Endodermal cell (in vitro differentiated cells): ENCODE results near the gene IL23A. TPM values are rescaled to one million over a fixed set of nuclear protein-coding genes. Genes with fewer than 3 reads are reported as not detected.

Experiments used
- DNase-seq: peaks from one replicate; pipeline ENCODE4 v3.0.0-alpha.2; 2017
- H3K27ac ChIP-seq: 2 replicates; pipeline ENCODE4 v1.5.1; 2013; ENCODE audit warnings: mild to moderate bottlenecking, low read depth, low read length, moderate library complexity
- H3K27me3 ChIP-seq: 2 replicates; pipeline ENCODE4 v1.6.1; 2013; ENCODE audit warnings: mild to moderate bottlenecking, low read length, moderate library complexity; ENCODE audit not compliant: insufficient read depth, control insufficient read depth, poor library complexity, severe bottlenecking
- H3K36me3 ChIP-seq: 2 replicates; pipeline ENCODE4 v1.7.0; 2013; ENCODE audit warnings: mild to moderate bottlenecking, low read length, moderate library complexity; ENCODE audit not compliant: control insufficient read depth, insufficient read depth
- H3K4me1 ChIP-seq: one replicate; pipeline ENCODE4 v1.7.0; 2013; ENCODE audit warnings: low read length; ENCODE audit not compliant: control insufficient read depth, insufficient read depth
- H3K4me3 ChIP-seq: 2 replicates; pipeline ENCODE4 v1.5.1; 2013; ENCODE audit warnings: mild to moderate bottlenecking, low read length, moderate library complexity
- H3K9ac ChIP-seq: 2 replicates; pipeline ENCODE4 v1.6.1; 2013; ENCODE audit warnings: mild to moderate bottlenecking, low read length, moderate library complexity; ENCODE audit not compliant: poor library complexity, severe bottlenecking; ENCODE audit errors: extremely low read depth
- H3K9me3 ChIP-seq: 2 replicates; pipeline ENCODE4 v1.6.1; 2013; ENCODE audit warnings: mild to moderate bottlenecking, low read length, moderate library complexity; ENCODE audit not compliant: control insufficient read depth
- H3K27ac Mint-ChIP-seq: 2 replicates; pipeline ENCODE4 v1.8.0; 2020; ENCODE audit warnings: mixed read lengths
- H3K27me3 Mint-ChIP-seq: 2 replicates; pipeline ENCODE4 v1.8.0; 2021; ENCODE audit warnings: mild to moderate bottlenecking, mixed read lengths; ENCODE audit not compliant: insufficient read depth
- H3K36me3 Mint-ChIP-seq: 2 replicates; pipeline ENCODE4 v1.8.0; 2020; ENCODE audit warnings: low read depth, mixed read lengths
- H3K4me1 Mint-ChIP-seq: 2 replicates; pipeline ENCODE4 v1.8.0; 2020; ENCODE audit warnings: mixed read lengths
- H3K4me3 Mint-ChIP-seq: 2 replicates; pipeline ENCODE4 v1.8.0; 2020; ENCODE audit warnings: mild to moderate bottlenecking, moderate library complexity, mixed read lengths
- H3K9me3 Mint-ChIP-seq: 2 replicates; pipeline ENCODE4 v1.8.0; 2020; ENCODE audit warnings: mild to moderate bottlenecking, mixed read lengths
- WGBS, 2 experiments: methylation state at CpG; one replicate each; pipeline versions ENCODE4 v1.1.5 to v1.1.7; 2013; ENCODE audit warnings: missing lambda C conversion rate in 2 of 2, mixed read lengths in 1 of 2; ENCODE audit not compliant: insufficient coverage in 1 of 2, insufficient read length in 1 of 2; 5-methylcytosine and 5-hydroxymethylcytosine counted together
- total RNA-seq, 2 donors: library from RNA; stranded (reverse); fragmentation: NEBNext Ultra II Directional in 1 of 2; extraction: Animal tissue kit (Norgen Biotek cat#: 25700) in 1 of 2; gene quantifications; 2 replicates in 1 of 2; 3 replicates in 1 of 2; pipeline ENCODE4 v1.2.1, GENCODE V29; 2021
- TF ChIP-seq, protein P1 (sequence below): fragments of 200-600 bp; sonication (generic); conservative IDR thresholded peaks from 2 replicates; pipeline ENCODE4 v1.5.0; 2021; ENCODE audit warnings: antibody characterized with exemption, mild to moderate bottlenecking

The IL23A gene
- total RNA-seq, 2 donors from 2014 or later = 4.6 to 10.4 TPM

GRCh38 chr12:56299853-56300643 is 38.6 kb upstream of the IL23A start, which contains the start of gene CS:
Gene CS (minus strand): TSS chr12:56300330. CDS start chr12:56300201, 129 bp downstream.
- no peaks in the 10 kb centered on the region for H3K27me3 Mint-ChIP-seq
- Histone ChIP-seq H3K9me3 (no peaks in the 10 kb centered on the region), H3K27ac (peak within 1 kb of the TSS; percentile 74), H3K4me3 (peak within 1 kb of the TSS; percentile 94), H3K36me3 (peaks cover 36% of the 10 kb centered on the region), H3K27me3 (no peaks in the 10 kb centered on the region), H3K4me1 (peaks cover 9% of the 10 kb centered on the region), H3K9ac (peak within 1 kb of the TSS; percentile 67)
- WGBS, 2 experiments = 0% methylated on average over 25 to 63 of the region's 63 CpGs
- no peaks in the 10 kb centered on the region for H3K9me3 Mint-ChIP-seq
- TF ChIP-seq, protein P1, sequence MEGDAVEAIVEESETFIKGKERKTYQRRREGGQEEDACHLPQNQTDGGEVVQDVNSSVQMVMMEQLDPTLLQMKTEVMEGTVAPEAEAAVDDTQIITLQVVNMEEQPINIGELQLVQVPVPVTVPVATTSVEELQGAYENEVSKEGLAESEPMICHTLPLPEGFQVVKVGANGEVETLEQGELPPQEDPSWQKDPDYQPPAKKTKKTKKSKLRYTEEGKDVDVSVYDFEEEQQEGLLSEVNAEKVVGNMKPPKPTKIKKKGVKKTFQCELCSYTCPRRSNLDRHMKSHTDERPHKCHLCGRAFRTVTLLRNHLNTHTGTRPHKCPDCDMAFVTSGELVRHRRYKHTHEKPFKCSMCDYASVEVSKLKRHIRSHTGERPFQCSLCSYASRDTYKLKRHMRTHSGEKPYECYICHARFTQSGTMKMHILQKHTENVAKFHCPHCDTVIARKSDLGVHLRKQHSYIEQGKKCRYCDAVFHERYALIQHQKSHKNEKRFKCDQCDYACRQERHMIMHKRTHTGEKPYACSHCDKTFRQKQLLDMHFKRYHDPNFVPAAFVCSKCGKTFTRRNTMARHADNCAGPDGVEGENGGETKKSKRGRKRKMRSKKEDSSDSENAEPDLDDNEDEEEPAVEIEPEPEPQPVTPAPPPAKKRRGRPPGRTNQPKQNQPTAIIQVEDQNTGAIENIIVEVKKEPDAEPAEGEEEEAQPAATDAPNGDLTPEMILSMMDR = no peak
- peak; percentile 100 for DNase-seq
- H3K27ac Mint-ChIP-seq = peak within 1 kb of the TSS; percentile 97
- peaks cover 25% of the 10 kb centered on the region for H3K4me1 Mint-ChIP-seq
- H3K4me3 Mint-ChIP-seq = peak within 1 kb of the TSS; percentile 88
- peaks cover 18% of the 10 kb centered on the region for H3K36me3 Mint-ChIP-seq

DNA sequence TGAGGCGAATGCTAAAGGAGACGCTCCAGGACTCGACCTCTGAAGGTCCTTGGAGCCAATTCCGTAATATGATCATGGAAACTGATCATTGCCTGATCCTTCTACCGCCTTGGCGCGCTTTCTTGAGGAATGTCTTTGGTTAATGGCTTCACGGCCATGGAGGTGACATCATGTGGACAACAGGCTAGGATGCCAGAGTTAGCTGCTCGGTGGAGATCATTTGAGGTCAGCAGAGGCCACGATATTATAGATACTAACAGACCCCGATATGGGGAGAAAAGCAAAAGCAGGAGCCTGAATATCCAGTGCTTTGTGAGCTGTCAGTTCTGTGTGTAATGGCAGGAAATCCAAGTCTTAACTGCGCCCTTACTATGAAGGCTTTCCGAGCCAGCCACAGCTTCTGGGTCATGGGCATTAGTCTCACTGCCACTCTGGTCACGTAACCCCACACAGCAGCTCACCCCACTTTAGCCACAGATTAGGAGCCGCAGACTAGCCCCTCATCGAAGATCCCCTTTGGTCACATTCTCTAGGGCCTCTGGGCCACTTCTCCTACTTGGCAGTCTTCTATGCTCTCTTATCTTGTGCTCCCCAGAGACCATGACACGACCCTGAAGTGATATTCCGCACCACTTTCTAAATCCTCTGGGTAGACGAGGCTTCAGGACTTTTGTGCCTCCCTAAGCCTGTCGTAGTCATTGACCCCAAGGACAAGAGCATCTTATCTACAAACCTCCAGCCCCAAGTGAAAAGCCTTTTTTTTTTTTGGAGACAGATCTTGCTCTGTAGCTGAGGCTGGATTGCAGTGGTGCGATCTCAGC is 37.8 kb upstream of the IL23A start:
- peak overlapping the region; percentile 97 for H3K27ac Mint-ChIP-seq
- Histone ChIP-seq H3K4me1 (peaks cover 9% of the 10 kb centered on the region), H3K27ac (peak overlapping the region; percentile 56), H3K9ac (peak overlapping the region; percentile 18), H3K9me3 (no peaks in the 10 kb centered on the region), H3K36me3 (peaks cover 42% of the 10 kb centered on the region), H3K27me3 (no peaks in the 10 kb centered on the region), H3K4me3 (peak overlapping the region; percentile 94)
- peak overlapping the region; percentile 88 for H3K4me3 Mint-ChIP-seq
- peaks cover 21% of the 10 kb centered on the region for H3K36me3 Mint-ChIP-seq
- no peaks in the 10 kb centered on the region for H3K9me3 Mint-ChIP-seq
- no peaks in the 10 kb centered on the region for H3K27me3 Mint-ChIP-seq
- TF ChIP-seq, protein P1 = no peak
- WGBS, 2 experiments = 66 to 69% methylated on average over 18 to 21 of the region's 21 CpGs
- no peak for DNase-seq
- peaks cover 25% of the 10 kb centered on the region for H3K4me1 Mint-ChIP-seq

DNA sequence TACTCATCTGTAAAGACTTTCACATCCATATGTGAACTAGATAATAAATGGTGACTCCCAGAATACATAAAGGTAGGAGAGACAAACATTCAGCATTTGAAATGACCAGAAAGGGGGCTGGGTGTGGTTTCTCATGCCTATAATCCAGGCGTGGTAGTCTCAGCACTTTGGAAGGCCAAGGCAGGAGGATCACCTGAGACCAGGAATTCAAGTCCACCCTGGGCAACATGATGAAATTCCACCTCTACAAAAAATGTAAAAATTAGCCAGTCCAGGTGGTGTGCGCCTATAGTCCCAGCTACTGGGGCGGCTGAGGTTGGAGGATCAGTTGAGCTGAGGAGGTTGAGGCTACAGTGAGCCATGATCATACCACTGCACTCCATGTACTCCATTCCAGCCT is 34.4 kb upstream of the IL23A start:
- Mint-ChIP-seq H3K27me3 (no peaks in the 10 kb centered on the region), H3K36me3 (peaks cover 29% of the 10 kb centered on the region), H3K4me1 (peaks cover 17% of the 10 kb centered on the region), H3K27ac (no peak overlapping the region), H3K4me3 (no peak overlapping the region), H3K9me3 (no peaks in the 10 kb centered on the region)
- Histone ChIP-seq H3K27me3 (no peaks in the 10 kb centered on the region), H3K9ac (no peak overlapping the region), H3K4me1 (peaks cover 9% of the 10 kb centered on the region), H3K27ac (no peak overlapping the region), H3K9me3 (no peaks in the 10 kb centered on the region), H3K36me3 (peaks cover 41% of the 10 kb centered on the region), H3K4me3 (no peak overlapping the region)
- WGBS, 2 experiments = 99 to 100% methylated on average over 3 of the region's 3 CpGs
- TF ChIP-seq, protein P1 = no peak
- DNase-seq = no peak
